KBM-7 (cell line): ENCODE measurements around the gene CYGB.

Experiments
- DNase-seq: peaks from one replicate; pipeline ENCODE4 v3.0.0-alpha.2; 2015
- in situ Hi-C: fragments of 300-500 bp; cut with MboI; formaldehyde crosslinking; loops from 2 replicates; pipeline ENCODE4 v1.14.3; 2020; ENCODE audit warnings: low sequenced_read_pairs, low pct_unique_long_range_greater_than_20kb, mixed read lengths

CYGB gene

DNA sequence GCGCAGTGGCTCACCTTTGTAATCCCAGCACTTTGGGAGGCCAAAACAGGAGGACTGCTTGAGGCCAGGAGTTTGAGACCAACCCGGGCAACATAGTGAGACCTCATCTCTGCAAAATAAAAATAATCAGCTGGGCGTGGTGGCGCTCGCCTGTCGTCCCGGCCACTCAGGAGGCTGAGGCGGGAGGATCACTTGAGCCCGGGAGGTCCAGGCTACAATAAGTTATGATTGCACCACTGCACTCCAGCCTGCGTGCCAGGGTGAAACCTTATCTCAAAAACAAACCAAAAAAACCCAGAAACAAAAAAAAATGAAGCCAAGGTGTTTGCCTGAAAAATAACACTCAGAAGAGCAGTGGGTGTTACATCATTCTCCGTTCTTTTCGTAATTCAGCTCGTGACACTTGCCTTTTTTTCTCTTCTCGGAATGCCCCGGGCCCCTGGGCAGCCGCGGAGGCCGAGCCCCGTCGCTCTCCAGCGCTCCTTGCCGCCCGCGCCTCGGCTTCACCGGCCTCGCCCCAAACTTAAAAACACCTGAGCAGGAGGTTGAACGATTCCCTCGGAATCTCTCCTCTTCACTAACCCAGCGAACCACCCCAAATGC lies 19.4 kb upstream of the CYGB start:
- in situ Hi-C loops: no loop called here
- peak; percentile 61 for DNase-seq

- no peak for DNase-seq
- in situ Hi-C loops: no loop called here
Measured at GRCh38 chr17:76554131-76554530, 16.6 kb upstream of the CYGB start.

DNA sequence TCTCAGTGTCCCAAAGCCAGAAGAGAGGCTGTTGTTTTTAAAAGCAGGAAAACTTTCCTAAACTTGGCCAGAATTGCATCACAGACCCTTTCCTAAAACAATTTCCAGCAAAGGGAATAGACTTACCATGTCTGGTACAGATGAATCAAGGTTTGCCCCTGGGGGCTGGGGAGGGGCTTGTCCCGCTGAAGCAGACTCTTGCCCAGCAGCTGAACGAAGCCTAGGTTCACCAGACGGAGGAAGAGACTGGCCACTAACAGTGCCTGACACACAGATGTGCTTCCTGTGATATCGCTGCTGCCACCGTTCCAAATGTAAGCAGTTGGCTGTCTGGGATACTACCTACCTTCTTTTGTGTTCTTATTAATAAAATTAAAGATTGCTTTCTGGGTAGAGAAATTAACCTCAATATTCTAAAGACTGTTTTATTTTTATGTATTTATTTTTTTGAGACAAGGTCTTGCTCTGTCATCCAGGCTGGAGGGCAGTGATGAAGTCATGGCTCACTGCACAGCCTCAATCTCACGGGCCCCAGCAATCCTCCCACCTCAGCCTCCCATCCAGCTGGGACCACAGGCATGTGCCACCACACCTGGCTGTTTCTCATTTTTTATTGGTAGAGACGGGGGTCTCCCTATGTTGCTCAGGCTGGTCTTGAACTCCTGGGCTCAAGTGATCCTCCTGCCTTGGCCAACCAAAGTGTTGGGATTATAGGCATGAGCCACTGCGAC lies 15.8 kb upstream of the CYGB start:
- in situ Hi-C loops: no loop called here
- peak; percentile 63 for DNase-seq

- no peak for DNase-seq
- in situ Hi-C loops: no loop called here
Measured at GRCh38 chr17:76551685-76552084, 14.2 kb upstream of the CYGB start.

DNA sequence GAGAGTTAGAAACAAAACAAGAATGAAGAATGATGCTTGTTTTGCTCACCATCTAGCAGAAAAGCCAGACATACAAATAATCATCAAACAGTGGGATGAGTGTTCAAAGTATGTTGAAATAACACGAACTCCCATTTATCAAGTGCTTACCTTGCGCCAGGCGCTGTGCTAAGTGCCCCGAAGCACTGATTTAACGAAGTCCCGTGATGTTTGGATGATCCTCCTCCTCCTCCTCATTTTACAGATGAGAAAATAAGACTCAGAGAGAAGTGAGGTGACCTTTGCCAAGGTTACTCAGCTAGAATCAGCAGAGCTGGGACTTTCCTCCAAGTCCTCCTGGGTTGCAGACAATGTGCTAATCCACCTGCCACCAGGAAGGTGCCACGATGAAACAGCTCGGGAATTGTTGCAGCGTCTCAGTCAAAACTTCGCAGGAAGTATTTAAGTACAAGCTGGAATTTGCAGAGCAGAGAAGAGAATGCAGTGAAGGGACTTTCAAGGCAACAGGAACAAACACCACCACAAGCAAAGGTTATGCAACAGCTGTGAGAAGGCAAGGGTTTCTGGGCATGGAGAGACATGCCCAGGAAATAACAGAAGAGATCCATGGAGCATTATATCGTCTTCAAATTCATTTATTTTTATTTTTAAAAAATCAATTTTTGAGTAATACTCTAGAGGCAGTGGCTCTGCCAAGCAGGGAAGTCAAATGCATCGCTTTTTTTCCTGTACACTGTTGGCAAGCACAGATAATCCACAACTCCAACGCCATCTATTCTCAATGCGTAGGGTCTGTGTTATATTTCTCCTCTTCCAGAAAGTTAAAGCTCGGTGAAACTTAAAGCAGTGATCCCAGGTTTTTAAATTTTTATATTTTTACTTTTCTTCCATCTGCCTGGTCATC lies 13.5 kb upstream of the CYGB start:
- peak; percentile 84 for DNase-seq
- in situ Hi-C loops: no loop called here

GRCh38 chr17:76549539-76549938 lies 12.0 kb upstream of the CYGB start:
- in situ Hi-C loops: no loop called here
- no peak for DNase-seq

GRCh38 chr17:76549215-76549518 lies 11.7 kb upstream of the CYGB start:
- in situ Hi-C loops: no loop called here
- DNase-seq: no peak

DNA sequence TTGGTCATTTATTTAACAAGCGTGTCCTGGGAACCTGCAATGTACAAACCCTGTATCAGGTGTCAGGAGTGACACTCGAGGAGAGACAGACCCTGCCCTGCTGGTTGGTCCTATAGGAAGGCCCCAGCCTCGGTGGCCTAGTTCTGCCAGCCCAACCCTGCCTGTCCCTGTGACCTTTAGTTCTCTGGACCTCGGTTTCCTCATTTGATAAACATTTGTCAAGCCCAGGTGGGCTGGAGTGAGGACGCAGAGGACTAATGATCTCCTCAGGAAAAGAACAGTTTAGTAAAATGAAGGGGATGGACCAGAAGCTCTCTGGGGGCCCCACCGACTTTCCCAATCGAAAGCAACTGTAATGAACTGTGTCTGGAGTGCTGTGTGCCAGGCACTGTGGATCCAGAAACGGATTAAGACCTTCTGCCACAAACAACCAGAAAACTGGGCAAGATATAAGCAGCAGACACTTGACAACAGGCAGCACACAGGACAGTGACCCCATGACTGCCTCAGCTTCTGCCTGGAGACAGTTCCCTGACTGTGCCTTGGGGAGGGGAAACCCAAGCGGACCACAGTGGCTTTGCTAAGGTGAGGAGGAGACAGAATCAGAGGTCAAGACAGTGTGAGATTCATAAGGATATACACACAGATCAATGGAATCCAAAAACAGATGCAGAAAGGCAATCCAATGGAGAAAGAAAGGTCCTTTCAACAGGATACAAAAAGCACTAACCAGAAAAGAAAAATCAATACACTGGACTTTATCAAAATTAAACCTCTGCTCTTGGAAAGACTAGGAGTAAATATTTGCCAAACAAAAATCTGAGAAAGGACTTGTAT lies 11.1 kb upstream of the CYGB start:
- in situ Hi-C loops: no loop called here
- DNase-seq: no peak

GRCh38 chr17:76547642-76548202 lies 10.2 kb upstream of the CYGB start:
- no peak for DNase-seq
- in situ Hi-C loops: no loop called here

- DNase-seq: peak; percentile 74
- in situ Hi-C loops: no loop called here
Measured at GRCh38 chr17:76547183-76547641, 9.7 kb upstream of the CYGB start.

DNA sequence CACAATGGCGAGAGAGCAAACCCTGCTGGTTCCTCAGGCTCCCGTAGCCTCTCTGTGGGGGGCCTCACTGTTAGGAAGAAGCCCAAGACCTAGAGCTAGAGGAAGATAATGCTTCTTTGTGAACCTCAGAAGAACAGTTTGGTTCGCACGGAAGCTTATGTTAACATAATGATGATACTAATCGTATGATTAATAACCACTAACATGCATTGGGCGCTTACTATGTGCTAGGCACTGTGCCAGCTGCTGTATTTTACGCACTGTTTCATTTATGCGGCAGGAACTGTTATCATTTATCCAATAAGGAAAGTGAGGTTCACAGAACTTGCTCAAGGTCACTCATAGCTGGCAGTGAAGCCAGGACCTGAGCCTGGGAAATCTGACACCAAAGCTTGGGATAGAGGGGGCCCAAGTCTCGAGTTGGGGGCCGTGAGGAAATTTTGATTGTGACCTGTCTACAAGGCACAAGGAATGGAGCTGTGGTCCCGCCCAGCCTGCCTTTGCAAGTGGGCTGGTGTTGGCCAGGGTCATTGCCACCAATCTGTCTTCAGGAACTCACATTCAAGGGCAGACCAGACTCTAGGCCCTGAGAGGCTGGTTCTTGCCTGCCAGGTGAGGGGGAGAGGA lies 9.2 kb upstream of the CYGB start:
- in situ Hi-C loops: no loop called here
- DNase-seq: no peak

GRCh38 chr17:76545918-76546555 lies 8.5 kb upstream of the CYGB start:
- in situ Hi-C loops: no loop called here
- DNase-seq: no peak

GRCh38 chr17:76544546-76545365 lies 7.2 kb upstream of the CYGB start:
- in situ Hi-C loops: no loop called here
- no peak for DNase-seq

GRCh38 chr17:76543826-76544545 lies 6.5 kb upstream of the CYGB start:
- DNase-seq: peak; percentile 22
- in situ Hi-C loops: no loop called here

- no peak for DNase-seq
- in situ Hi-C loops: no loop called here
Measured at GRCh38 chr17:76543482-76543825, 5.9 kb upstream of the CYGB start.

DNA sequence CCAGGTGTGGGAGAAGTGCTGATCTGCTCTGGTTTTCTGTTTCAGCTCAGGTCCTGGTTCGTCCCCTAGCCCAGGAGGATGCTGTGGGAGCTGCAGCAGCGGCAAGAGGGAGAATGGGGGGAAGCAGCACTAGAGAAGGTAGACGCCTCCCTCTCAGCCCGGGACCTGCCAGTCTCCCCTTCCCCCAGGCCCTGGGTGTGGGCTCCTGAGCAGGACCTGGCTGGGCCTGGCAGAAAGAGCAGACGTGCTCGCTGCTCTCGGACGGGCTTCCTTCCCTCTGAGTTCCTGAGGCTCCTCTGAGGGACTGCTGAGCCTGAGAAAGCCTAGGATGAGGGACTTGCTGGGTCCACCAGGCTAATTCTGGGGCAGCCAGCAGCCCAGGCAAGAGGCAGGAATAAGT lies 5.5 kb upstream of the CYGB start:
- no peak for DNase-seq
- in situ Hi-C loops: no loop called here

DNA sequence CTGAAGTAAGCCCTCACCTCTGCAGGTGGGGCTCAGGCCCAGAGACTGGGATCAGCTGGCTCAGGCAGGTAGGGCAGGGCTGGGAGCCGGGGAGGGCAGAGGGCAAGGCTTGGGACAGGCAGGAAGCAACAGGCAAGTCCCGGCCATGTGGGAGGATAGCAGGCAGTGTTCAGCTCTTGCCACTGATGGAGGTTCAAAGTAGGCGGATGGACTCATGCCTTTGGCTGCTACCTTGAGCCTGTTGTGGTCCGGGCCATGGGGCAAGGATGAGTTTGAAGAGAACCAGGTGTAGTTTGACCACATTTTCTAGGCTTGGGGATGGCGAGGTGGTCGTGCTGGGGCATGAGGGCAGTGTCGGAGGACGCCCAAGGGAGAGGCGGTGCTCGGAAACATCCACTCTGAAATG lies 5.1 kb upstream of the CYGB start:
- DNase-seq: no peak
- in situ Hi-C loops: no loop called here
